Hematopoietic multipotent progenitor cell treated with erythropoietin and hydrocortisone succinate and interleukin-3 and kit ligand, for 17 days (in vitro differentiated cells): Measurements from ENCODE around the gene ZNF638.

Source experiments
- DNase-seq: peaks from one replicate; pipeline ENCODE4 v3.0.0-alpha.2; 2015; ENCODE audit warnings: low spot score

ZNF638 gene

DNA sequence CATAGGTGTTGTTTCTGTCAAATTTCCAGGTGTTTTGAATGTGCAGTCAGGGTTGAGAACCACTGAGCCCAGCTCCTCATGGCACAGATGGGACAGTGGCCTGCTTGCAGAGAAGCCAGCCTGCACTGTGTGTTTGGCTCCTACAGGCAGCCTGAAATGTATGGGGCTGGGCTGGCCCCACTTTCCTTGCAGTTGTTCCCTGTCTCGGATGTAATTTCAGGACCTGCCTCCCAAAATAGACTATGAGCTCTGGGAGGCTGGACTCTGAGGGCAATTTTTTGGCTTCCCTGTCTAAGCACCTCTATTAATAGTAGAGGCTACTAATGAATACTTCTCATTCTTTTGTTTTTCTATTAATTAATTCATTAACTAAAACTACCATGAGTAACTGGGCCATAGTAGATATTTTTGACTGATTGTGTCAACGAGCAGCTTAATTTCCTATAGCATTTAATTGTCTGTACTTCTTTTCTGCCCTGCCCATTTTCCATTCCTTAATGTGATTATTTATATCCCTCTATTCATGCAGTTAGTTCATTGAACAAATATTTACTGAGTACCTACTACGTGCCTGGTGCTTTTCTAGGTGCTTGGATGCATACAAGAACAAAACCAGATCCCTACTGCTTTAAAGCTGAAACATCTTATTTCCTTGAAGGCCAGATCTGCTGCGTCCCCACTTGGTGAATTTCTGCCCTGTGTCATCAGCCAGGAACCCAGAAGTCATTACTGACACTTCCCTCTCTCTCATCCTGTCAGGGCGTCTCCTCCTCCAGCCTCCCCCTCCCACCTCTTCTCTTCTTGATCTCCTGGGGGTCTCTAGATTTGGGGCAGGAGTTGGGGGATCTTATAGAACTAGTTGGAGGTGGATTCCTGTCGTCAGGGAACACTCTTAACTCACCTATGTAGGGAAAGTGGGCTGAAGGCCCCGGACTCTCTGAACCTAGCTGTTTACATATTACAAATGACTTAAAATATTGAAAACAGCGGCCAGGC, 138.1 kb downstream of the ZNF638 start:
- DNase-seq, result no peak

DNA sequence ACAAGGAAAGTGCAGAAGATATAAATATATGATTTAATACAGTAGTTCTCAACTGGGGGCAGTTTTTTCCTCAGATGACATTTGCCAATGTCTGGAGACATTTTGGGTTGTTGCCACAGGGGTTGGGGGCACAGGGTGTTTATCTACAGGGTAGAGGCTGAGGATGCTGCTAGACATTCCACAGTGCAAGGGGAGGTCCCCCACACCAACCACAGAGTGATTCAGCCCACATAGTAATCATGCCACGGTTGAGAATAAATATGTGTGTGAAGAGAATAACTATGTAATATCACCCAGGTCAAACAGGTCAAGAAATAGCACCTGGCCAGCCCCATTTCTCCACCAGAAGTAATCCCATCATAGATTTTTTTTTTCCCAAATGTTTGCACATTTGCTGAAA, 139.7 kb downstream of the ZNF638 start:
- DNase-seq, result no peak

DNA sequence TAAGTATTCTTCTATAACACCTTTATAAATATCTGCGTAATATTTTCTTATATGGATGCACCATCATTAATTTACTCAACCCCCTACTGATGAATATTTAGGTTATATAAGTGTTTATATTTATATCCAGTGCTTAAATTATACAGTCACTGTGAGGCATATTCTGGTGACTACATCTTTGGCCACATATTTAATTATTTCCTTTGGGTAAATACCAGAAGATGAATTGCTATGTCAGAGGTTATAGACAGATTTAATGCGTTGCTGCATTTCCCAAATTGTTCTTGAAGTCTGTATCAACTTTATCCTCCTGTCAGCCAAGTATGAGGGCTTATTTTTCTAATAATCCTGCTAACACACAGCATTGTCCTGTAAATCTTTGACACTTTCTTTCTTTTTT, 140.4 kb downstream of the ZNF638 start:
- no peak for DNase-seq

DNA sequence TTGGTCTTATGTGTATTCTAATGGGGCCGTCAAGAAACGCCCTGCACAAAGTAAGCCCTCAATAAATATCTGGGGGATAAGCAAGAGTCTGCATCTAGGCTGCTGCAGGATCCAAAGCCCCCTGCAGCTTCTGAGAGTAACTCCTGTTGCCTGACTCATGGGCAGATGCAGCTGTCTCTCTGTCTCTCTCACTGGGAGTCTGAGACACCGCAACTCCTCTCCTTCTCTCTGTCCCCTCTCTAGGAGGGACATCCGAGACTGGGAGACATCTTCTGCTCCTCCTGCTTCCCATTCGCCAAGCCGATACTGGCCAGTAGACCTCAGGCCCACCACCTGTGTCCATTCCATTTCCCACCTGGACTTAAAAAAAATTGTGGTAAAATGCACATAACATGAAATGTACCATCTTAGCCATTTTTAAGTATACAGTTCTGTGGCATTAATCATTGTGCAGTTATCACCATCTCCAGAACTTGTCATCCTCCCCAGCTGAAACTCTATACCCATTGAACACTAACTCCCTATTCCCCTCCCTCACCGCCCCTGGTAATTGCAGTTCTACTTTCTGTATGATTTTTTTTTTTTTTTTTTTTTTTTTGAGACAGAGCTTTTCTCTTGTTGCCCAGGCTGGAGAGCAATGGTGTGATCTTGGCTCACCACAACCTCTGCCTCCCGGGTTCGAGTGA, 141.9 kb downstream of the ZNF638 start:
- no peak for DNase-seq

DNA sequence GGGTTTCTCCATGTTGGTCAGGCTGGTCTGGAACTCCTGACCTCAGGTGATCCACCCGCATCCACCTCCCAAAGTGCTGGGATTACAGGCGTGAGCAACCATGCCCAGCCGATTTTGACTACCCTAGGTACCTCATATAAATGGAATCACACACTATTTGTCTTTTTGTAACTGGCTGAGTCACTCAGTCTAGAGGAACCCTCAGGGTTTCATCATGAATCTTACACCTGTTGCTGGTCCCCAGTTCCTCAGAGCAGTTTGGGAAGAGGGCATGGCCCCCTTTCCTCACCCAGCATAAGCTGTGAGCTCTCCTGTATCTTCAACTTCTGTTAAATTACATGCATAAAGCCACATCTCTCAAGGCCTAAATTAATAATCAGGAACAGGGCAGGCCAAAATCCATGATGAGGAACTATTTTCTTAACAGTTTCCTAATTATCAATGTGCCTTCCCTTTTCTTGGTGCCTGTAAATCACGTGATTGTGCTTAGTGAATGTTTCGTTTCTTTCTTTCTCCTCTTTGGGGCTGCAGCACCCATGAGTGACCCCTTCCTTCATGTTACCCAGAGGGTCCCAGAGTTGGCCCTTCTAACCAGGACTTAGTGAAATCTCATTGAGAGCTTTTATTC, 142.6 kb downstream of the ZNF638 start:
- no peak for DNase-seq

DNA sequence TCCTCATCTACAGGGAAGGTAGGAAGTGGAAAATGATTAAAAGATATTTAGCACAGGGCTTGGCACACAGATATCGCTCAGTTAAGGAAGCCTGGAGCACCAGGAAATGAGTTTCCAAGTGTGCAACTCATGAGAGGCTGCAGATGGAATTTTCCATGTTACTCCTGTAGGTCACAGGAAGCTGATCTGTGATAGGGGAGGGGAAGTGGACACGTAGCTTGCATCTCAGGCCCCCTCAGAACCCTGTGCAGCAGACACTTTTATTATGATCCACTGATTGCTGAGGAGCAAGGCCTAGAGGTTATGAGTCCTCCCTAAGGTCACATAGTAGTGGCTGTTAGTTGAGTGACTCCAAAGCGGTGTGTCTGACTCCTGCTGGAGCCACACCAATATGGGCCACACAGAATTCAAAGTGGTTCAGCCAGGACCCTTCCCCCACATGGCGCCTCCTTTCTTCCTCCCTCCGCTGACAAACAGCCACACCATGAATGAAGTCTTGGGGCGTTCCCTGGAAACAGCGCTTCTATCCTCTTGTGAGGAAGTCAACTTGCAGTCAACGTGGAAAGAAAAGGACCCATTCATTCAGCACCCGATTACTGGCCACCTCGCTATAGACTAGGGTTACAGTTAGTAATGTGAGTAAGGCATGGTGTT, 143.3 kb downstream of the ZNF638 start:
- no peak for DNase-seq

DNA sequence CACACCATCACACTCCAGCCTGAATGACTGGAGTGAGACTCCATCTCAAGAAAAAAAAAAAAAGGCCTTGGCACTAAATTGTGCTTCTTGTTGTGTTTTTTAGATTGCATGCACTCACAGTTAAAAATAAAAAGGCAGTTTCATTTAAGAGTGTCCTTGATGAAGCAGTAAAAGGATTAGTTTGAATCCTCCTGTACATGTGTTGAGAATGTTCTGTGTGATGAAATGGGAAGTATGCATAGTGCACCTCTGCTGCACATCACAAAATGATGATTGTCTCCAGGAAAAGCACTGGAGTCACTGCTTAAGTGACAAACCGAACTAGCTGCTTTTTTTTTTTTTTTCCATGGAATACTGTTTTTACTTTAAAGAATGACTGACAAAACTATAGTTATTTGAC, 144.9 kb downstream of the ZNF638 start:
- no peak for DNase-seq

DNA sequence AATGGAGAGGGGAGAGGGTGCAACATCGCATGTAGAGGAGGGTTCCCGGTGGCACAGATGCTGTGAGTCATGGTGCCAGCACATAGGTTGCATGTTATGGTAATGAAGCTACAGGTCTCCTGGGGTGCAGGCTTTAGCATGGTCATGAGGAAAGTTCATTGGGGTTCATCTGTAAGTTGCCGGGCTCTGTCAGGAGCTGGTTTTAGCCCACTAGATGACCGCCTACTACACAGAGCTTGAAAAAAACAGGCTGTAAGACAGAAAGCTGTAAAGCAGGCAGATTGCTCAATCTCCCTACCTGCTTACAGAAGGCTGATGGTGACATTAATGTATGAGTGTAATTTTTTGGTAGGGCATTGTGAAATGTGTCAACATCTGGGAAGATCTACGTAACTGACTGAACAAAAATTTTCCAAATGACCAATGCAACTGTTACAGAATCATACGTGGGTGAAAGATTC, 145.7 kb downstream of the ZNF638 start:
- DNase-seq, result no peak

DNA sequence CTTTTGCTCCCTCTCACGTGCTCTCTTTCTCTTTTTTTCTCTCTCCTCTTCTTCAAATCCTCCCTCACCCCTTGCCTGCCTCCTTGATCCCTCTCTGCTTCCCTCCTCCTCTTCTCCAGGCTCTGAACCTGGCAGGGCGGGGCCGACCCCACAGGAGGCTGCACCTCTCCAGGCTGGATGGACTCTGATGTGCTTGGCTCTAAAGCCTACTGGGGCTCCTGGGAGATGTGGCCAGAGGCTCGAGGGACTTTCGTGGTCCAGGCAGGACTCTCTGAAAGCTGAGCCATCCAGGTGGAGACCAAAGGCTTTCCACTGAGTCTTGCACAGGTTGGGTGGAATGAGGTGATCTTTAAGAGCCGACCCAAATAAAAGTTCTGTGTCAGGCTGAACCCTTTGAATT, 147.2 kb downstream of the ZNF638 start:
- DNase-seq, result no peak

DNA sequence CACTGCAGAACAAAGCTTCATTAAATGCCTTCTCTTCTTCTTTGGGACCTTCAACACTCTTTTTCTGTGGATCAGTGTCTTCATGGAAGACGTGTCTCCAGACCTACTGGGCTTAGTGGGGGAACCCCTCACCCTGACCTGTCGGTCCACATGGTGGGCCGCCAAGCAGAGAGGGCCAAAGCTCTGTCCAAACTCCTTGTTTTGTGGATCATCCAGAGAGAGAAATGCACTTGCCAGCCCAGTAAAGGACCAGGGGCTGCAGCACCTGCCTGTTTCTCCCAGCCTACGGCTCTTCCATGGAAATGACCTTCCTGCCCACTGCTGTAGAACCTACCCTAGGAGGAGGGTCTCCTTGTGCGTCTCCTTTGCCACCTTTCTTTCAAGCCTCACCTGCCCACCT, 147.7 kb downstream of the ZNF638 start:
- no peak for DNase-seq

DNA sequence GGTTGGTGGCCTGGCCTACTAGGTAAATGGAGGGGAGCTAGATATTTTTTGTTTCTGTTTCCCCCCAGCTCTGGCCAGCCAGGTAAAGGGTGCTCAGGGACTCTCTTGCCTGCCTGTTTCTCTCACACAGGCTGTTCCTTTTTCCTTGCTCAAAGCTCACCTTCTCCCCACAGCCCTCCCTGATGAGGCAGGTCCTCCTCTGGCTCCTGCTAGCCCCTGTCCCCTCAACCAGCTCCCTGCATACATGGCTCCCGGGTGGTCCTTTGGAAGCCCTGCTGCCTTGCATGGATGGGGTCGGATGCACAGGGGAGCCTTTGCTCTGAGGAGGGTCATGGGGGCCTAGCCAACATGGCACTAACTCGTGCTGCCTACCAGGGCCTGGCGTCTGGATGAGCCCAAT, 149.5 kb downstream of the ZNF638 start:
- DNase-seq, result no peak

DNA sequence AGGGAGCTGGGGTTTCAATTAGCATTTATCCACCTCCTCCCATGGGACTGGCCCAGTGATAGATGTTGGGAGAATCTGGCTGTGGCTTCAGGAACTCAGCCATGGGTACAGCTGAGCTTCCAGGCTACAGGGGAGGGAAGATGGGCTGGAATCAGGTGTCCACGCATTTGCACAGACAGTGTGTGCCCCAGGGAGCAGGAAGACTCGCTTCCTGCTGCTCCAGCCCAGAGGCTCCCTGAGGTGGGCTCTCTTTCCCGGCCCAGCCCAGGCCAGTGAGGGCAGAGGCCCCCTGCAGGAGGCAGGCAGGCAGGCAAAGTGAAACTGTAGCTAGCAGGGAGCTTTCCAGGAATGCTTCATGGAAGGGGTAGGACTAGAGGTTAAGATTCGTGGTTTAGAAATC, 150.5 kb downstream of the ZNF638 start:
- no peak for DNase-seq

DNA sequence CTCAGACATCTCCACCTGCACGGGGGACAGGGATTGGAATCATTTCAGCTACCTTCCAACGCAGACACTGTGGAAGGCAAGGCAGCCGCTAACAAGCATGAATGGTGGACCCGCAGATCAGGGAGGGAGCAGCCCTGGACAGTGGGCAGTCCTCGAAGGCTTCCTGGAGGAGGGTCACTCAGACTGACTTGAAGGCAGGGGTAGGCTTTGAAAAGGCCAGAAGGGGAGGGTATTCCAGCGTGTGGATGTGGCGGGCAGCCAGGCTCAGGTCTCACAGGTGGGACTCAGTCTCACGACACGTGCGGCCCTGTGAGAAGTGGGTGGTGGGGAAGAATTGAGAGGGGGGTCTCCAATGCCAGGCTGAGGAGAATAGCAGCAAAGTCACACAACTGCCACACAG, 151.7 kb downstream of the ZNF638 start:
- no peak for DNase-seq

DNA sequence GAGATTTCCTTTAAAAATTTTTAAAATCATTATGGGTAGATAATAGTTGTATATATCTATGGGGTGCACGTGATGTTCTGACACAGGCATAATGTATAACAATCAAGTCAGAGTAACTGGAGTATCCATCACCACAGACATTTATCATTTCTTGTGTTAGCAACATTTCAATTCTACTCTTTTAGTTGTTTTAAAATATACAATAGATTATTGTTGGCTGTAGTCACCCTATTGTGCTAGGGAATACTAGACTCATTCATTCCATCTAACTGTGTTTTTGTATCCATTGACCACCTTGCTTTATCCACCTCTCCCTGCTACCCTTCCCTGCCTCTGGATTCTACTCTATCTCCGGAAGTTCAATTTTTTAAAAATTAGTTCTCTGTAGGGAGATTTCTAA, 152.8 kb downstream of the ZNF638 start:
- DNase-seq, result no peak
